Subcutaneous adipose tissue (tissue), 4 donors: ENCODE results near the gene DERL3. TPM values are rescaled to one million over a fixed set of nuclear protein-coding genes. Genes with fewer than 3 reads are reported as not detected.

ENCODE experiments used
- CTCF ChIP-seq: fragments of 450-650 bp; IDR thresholded peaks from one replicate; pipeline ENCODE4 v1.5.1; 2016; ENCODE audit warnings: low read depth, mild to moderate bottlenecking, control low read depth, antibody characterized with exemption, moderate library complexity
- total RNA-seq, 4 donors: library from RNA; depleted of rRNA; stranded (reverse); fragments of >200 nt; gene quantifications; one replicate each; pipeline ENCODE4 v1.1.0, GENCODE V29; 2016

Gene DERL3
- total RNA-seq, 4 donors from 2014 or later = 0.22 to 1.5 TPM; not detected in 2

- TF ChIP-seq CTCF = no peak
Observed at GRCh38 chr22:23836692-23837495, 1.9 kb downstream of the DERL3 start.

GRCh38 chr22:23836281-23836680 is 2.5 kb downstream of the DERL3 start:
- no peak for TF ChIP-seq CTCF

- no peak for TF ChIP-seq CTCF
Observed at GRCh38 chr22:23835484-23836144, 3.2 kb downstream of the DERL3 start.

GRCh38 chr22:23834793-23835483 is 3.9 kb downstream of the DERL3 start:
- no peak for TF ChIP-seq CTCF

- TF ChIP-seq CTCF = no peak
Observed at GRCh38 chr22:23834406-23834792, 4.4 kb downstream of the DERL3 start.

- no peak for TF ChIP-seq CTCF
Observed at GRCh38 chr22:23833911-23834317, 4.9 kb downstream of the DERL3 start.

- TF ChIP-seq CTCF = no peak
Observed at GRCh38 chr22:23833017-23833751, 5.6 kb downstream of the DERL3 start.
